Measurements from ENCODE around the gene DGKH.

Gene DGKH

GRCh38 chr13:42272115-42272803, 223.8 kb downstream of the DGKH start, which contains the start of gene AKAP11:
Gene AKAP11, plus strand, starts transcription at chr13:42272152. Its CDS starts 14,197 bp downstream, at chr13:42286349.
- H3K4me1 ChIP-seq (ENCODE audit: control insufficient read depth, insufficient read depth, low read length): peaks cover 11% of the 10 kb centered on the region
- H3K27ac ChIP-seq (ENCODE audit: insufficient read depth, low read depth, low read length, poor library complexity, severe bottlenecking): peak within 1 kb of the TSS; percentile 87
- H3K9me3 ChIP-seq (ENCODE audit: control insufficient read depth, low read length): no peaks in the 10 kb centered on the region
- H3K27me3 ChIP-seq (ENCODE audit: control insufficient read depth, insufficient read depth, low read length, poor library complexity, severe bottlenecking): no peaks in the 10 kb centered on the region
- 1% methylated on average over 59 of the region's 59 CpGs for WGBS, 2 experiments
- H3K36me3 ChIP-seq (ENCODE audit: control insufficient read depth, insufficient read depth, low read length): no peaks in the 10 kb centered on the region
- peak within 1 kb of the TSS; percentile 75 for H3K4me3 ChIP-seq (ENCODE audit: insufficient read depth, low read depth, low read length)

GRCh38 chr13:42272804-42273175, 224.3 kb downstream of the DGKH start:
- H3K4me3 ChIP-seq (ENCODE audit: insufficient read depth, low read depth, low read length): peak overlapping the region; percentile 75
- H3K4me1 ChIP-seq (ENCODE audit: control insufficient read depth, insufficient read depth, low read length): peaks cover 11% of the 10 kb centered on the region
- no peaks in the 10 kb centered on the region for H3K36me3 ChIP-seq (ENCODE audit: control insufficient read depth, insufficient read depth, low read length)
- 18 to 36% methylated on average over 3 to 4 of the region's 4 CpGs for WGBS, 2 experiments
- peak overlapping the region; percentile 70 for H3K27ac ChIP-seq (ENCODE audit: insufficient read depth, low read depth, low read length, poor library complexity, severe bottlenecking)
- no peaks in the 10 kb centered on the region for H3K9me3 ChIP-seq (ENCODE audit: control insufficient read depth, low read length)
- no peaks in the 10 kb centered on the region for H3K27me3 ChIP-seq (ENCODE audit: control insufficient read depth, insufficient read depth, low read length, poor library complexity, severe bottlenecking)

- Histone ChIP-seq H3K27ac (ENCODE audit: insufficient read depth, low read depth, low read length, poor library complexity, severe bottlenecking) (no peak overlapping the region), H3K9me3 (ENCODE audit: control insufficient read depth, low read length) (no peaks in the 10 kb centered on the region), H3K4me3 (ENCODE audit: insufficient read depth, low read depth, low read length) (no peak overlapping the region), H3K4me1 (ENCODE audit: control insufficient read depth, insufficient read depth, low read length) (peaks cover 11% of the 10 kb centered on the region), H3K36me3 (ENCODE audit: control insufficient read depth, insufficient read depth, low read length) (no peaks in the 10 kb centered on the region), H3K27me3 (ENCODE audit: control insufficient read depth, insufficient read depth, low read length, poor library complexity, severe bottlenecking) (no peaks in the 10 kb centered on the region)
- WGBS, 2 experiments: 90 to 94% methylated on average over 9 to 10 of the region's 10 CpGs
Observed at GRCh38 chr13:42274386-42275097, 226.1 kb downstream of the DGKH start.

GRCh38 chr13:42275098-42275471, 226.6 kb downstream of the DGKH start:
- H3K4me3 ChIP-seq (ENCODE audit: insufficient read depth, low read depth, low read length): no peak overlapping the region
- no peaks in the 10 kb centered on the region for H3K36me3 ChIP-seq (ENCODE audit: control insufficient read depth, insufficient read depth, low read length)
- 88 to 93% methylated on average over 2 of the region's 2 CpGs for WGBS, 2 experiments
- no peak overlapping the region for H3K27ac ChIP-seq (ENCODE audit: insufficient read depth, low read depth, low read length, poor library complexity, severe bottlenecking)
- H3K9me3 ChIP-seq (ENCODE audit: control insufficient read depth, low read length): no peaks in the 10 kb centered on the region
- peaks cover 11% of the 10 kb centered on the region for H3K4me1 ChIP-seq (ENCODE audit: control insufficient read depth, insufficient read depth, low read length)
- no peaks in the 10 kb centered on the region for H3K27me3 ChIP-seq (ENCODE audit: control insufficient read depth, insufficient read depth, low read length, poor library complexity, severe bottlenecking)

- no peak overlapping the region for H3K4me3 ChIP-seq (ENCODE audit: insufficient read depth, low read depth, low read length)
- peaks cover 11% of the 10 kb centered on the region for H3K4me1 ChIP-seq (ENCODE audit: control insufficient read depth, insufficient read depth, low read length)
- 94 to 96% methylated on average over 4 of the region's 4 CpGs for WGBS, 2 experiments
- H3K9me3 ChIP-seq (ENCODE audit: control insufficient read depth, low read length): no peaks in the 10 kb centered on the region
- no peak overlapping the region for H3K27ac ChIP-seq (ENCODE audit: insufficient read depth, low read depth, low read length, poor library complexity, severe bottlenecking)
- H3K27me3 ChIP-seq (ENCODE audit: control insufficient read depth, insufficient read depth, low read length, poor library complexity, severe bottlenecking): no peaks in the 10 kb centered on the region
- no peaks in the 10 kb centered on the region for H3K36me3 ChIP-seq (ENCODE audit: control insufficient read depth, insufficient read depth, low read length)
Observed at GRCh38 chr13:42275506-42275905, 227.1 kb downstream of the DGKH start.

- WGBS, 2 experiments: 90 to 97% methylated on average over 3 of the region's 3 CpGs
- Histone ChIP-seq H3K4me1 (ENCODE audit: control insufficient read depth, insufficient read depth, low read length) (peaks cover 11% of the 10 kb centered on the region), H3K4me3 (ENCODE audit: insufficient read depth, low read depth, low read length) (no peak overlapping the region), H3K27ac (ENCODE audit: insufficient read depth, low read depth, low read length, poor library complexity, severe bottlenecking) (no peak overlapping the region), H3K36me3 (ENCODE audit: control insufficient read depth, insufficient read depth, low read length) (no peaks in the 10 kb centered on the region), H3K9me3 (ENCODE audit: control insufficient read depth, low read length) (no peaks in the 10 kb centered on the region), H3K27me3 (ENCODE audit: control insufficient read depth, insufficient read depth, low read length, poor library complexity, severe bottlenecking) (no peaks in the 10 kb centered on the region)
Observed at GRCh38 chr13:42276683-42277082, 228.2 kb downstream of the DGKH start.

GRCh38 chr13:42277618-42278276, 229.3 kb downstream of the DGKH start:
- 95 to 96% methylated on average over 6 of the region's 7 CpGs for WGBS, 2 experiments

GRCh38 chr13:42279080-42279479, 230.6 kb downstream of the DGKH start:
- Histone ChIP-seq H3K36me3 (ENCODE audit: control insufficient read depth, insufficient read depth, low read length) (no peaks in the 10 kb centered on the region), H3K27me3 (ENCODE audit: control insufficient read depth, insufficient read depth, low read length, poor library complexity, severe bottlenecking) (no peaks in the 10 kb centered on the region), H3K9me3 (ENCODE audit: control insufficient read depth, low read length) (no peaks in the 10 kb centered on the region), H3K27ac (ENCODE audit: insufficient read depth, low read depth, low read length, poor library complexity, severe bottlenecking) (no peak overlapping the region), H3K4me3 (ENCODE audit: insufficient read depth, low read depth, low read length) (no peak overlapping the region), H3K4me1 (ENCODE audit: control insufficient read depth, insufficient read depth, low read length) (peaks cover 5% of the 10 kb centered on the region)
- 93 to 94% methylated on average over 6 of the region's 6 CpGs for WGBS, 2 experiments

More at GRCh38 chr13:42277618-42278276, 229.3 kb downstream of the DGKH start:
- H3K36me3 ChIP-seq (ENCODE audit: control insufficient read depth, insufficient read depth, low read length): no peaks in the 10 kb centered on the region
- no peaks in the 10 kb centered on the region for H3K27me3 ChIP-seq (ENCODE audit: control insufficient read depth, insufficient read depth, low read length, poor library complexity, severe bottlenecking)
- H3K9me3 ChIP-seq (ENCODE audit: control insufficient read depth, low read length): no peaks in the 10 kb centered on the region
- H3K27ac ChIP-seq (ENCODE audit: insufficient read depth, low read depth, low read length, poor library complexity, severe bottlenecking): no peak overlapping the region
- peaks cover 9% of the 10 kb centered on the region for H3K4me1 ChIP-seq (ENCODE audit: control insufficient read depth, insufficient read depth, low read length)
- H3K4me3 ChIP-seq (ENCODE audit: insufficient read depth, low read depth, low read length): no peak overlapping the region

- peaks cover 5% of the 10 kb centered on the region for H3K4me1 ChIP-seq (ENCODE audit: control insufficient read depth, insufficient read depth, low read length)
- no peak overlapping the region for H3K27ac ChIP-seq (ENCODE audit: insufficient read depth, low read depth, low read length, poor library complexity, severe bottlenecking)
- no peaks in the 10 kb centered on the region for H3K9me3 ChIP-seq (ENCODE audit: control insufficient read depth, low read length)
- H3K36me3 ChIP-seq (ENCODE audit: control insufficient read depth, insufficient read depth, low read length): no peaks in the 10 kb centered on the region
- H3K27me3 ChIP-seq (ENCODE audit: control insufficient read depth, insufficient read depth, low read length, poor library complexity, severe bottlenecking): no peaks in the 10 kb centered on the region
- WGBS, 2 experiments: no CpG with 5 or more reads among the region's 1 CpG
- H3K4me3 ChIP-seq (ENCODE audit: insufficient read depth, low read depth, low read length): no peak overlapping the region
Observed at GRCh38 chr13:42279986-42280385, 231.5 kb downstream of the DGKH start.

- WGBS, 2 experiments: 89 to 97% methylated on average over 2 of the region's 2 CpGs
Observed at GRCh38 chr13:42280537-42280936, 232.1 kb downstream of the DGKH start.

More at GRCh38 chr13:42280537-42280936, 232.1 kb downstream of the DGKH start:
- H3K4me3 ChIP-seq (ENCODE audit: insufficient read depth, low read depth, low read length): no peak overlapping the region
- H3K27me3 ChIP-seq (ENCODE audit: control insufficient read depth, insufficient read depth, low read length, poor library complexity, severe bottlenecking): no peaks in the 10 kb centered on the region
- H3K27ac ChIP-seq (ENCODE audit: insufficient read depth, low read depth, low read length, poor library complexity, severe bottlenecking): no peak overlapping the region
- H3K9me3 ChIP-seq (ENCODE audit: control insufficient read depth, low read length): no peaks in the 10 kb centered on the region
- peaks cover 5% of the 10 kb centered on the region for H3K4me1 ChIP-seq (ENCODE audit: control insufficient read depth, insufficient read depth, low read length)
- no peaks in the 10 kb centered on the region for H3K36me3 ChIP-seq (ENCODE audit: control insufficient read depth, insufficient read depth, low read length)

Data from ectodermal cell (in vitro differentiated cells).